T-helper 2 cell treated with Interferon-gamma antibody and Interleukin-4, amounts not matched to agents 5 μg/mL and 100 μg/mL, for 36 hours (primary cell): ENCODE results near the gene GNRH2.
A peak's percentile ranks its signal among the peaks of the same experiment; 100 is the strongest.
"Not testable (repeated sequence)": the region's sequence is repeated elsewhere in the genome, so short reads cannot be mapped to it uniquely, and the experiment has no call there.

ENCODE experiments used
- DNase-seq: peaks from one replicate; pipeline ENCODE4 v3.0.0; 2021; ENCODE audit warnings: low spot score
- H3K27ac Mint-ChIP-seq: one replicate; pipeline ENCODE4 v1.8.0; 2021; ENCODE audit warnings: mild to moderate bottlenecking, mixed read lengths
- H3K27me3 Mint-ChIP-seq: one replicate; pipeline ENCODE4 v1.8.0; 2021; ENCODE audit warnings: low read depth, mixed read lengths
- H3K36me3 Mint-ChIP-seq: one replicate; pipeline ENCODE4 v1.8.0; 2021; ENCODE audit warnings: low read depth, mixed read lengths
- H3K4me1 Mint-ChIP-seq: one replicate; pipeline ENCODE4 v1.8.0; 2021; ENCODE audit warnings: low read depth, mixed read lengths
- H3K4me3 Mint-ChIP-seq: one replicate; pipeline ENCODE4 v1.8.0; 2022; ENCODE audit warnings: mild to moderate bottlenecking, moderate library complexity, mixed read lengths
- H3K9me3 Mint-ChIP-seq: one replicate; pipeline ENCODE4 v1.8.0; 2021; ENCODE audit warnings: mixed read lengths

Gene GNRH2

DNA sequence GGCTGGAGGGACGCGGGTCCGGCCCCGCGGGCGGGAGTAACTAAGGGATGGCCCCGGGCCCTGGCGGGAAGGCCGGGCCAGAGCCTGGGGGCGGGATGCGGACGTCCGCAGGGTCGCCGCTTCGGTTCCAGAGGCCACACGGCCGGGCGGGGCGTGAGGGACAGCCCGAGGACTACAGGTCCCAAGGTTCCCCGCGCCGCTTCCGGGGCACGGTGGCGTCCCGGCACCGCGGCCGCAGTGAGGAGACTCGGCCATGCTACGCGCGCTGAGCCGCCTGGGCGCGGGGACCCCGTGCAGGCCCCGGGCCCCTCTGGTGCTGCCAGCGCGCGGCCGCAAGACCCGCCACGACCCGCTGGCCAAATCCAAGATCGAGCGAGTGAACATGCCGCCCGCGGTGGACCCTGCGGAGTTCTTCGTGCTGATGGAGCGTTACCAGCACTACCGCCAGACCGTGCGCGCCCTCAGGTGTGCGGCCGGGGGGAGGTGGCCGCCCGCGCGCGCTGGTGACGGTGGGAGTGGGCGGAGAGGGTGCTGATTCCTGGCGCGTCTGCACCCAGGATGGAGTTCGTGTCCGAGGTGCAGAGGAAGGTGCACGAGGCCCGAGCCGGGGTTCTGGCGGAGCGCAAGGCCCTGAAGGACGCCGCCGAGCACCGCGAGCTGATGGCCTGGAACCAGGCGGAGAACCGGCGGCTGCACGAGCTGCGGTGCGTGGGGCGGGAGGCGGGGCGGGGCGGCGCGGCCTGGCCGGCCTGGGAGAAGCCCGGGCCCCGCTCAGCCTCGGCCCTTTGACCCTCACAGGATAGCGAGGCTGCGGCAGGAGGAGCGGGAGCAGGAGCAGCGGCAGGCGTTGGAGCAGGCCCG lies 2.6 kb downstream of the GNRH2 start, which contains the start of gene MRPS26:
Gene MRPS26, plus strand, starts transcription at position 237 of the 861 bp plus-strand sequence. Its CDS starts 17 bp downstream, at position 254.
- peaks cover 22% of the 10 kb centered on the region for H3K4me1 Mint-ChIP-seq
- H3K27me3 Mint-ChIP-seq, result no peaks in the 10 kb centered on the region
- peak within 1 kb of the TSS; percentile 70 for H3K27ac Mint-ChIP-seq
- DNase-seq, result peak; percentile 90
- peaks cover 28% of the 10 kb centered on the region for H3K36me3 Mint-ChIP-seq
- peak within 1 kb of the TSS; percentile 95 for H3K4me3 Mint-ChIP-seq
- H3K9me3 Mint-ChIP-seq, result no peaks in the 10 kb centered on the region

GRCh38 chr20:3046677-3047462 lies 3.4 kb downstream of the GNRH2 start:
- H3K27me3 Mint-ChIP-seq, result no peaks in the 10 kb centered on the region
- H3K9me3 Mint-ChIP-seq, result no peaks in the 10 kb centered on the region
- peak overlapping the region; percentile 70 for H3K27ac Mint-ChIP-seq
- peaks cover 23% of the 10 kb centered on the region for H3K36me3 Mint-ChIP-seq
- peaks cover 22% of the 10 kb centered on the region for H3K4me1 Mint-ChIP-seq
- no peak for DNase-seq
- H3K4me3 Mint-ChIP-seq, result peak overlapping the region; percentile 95

DNA sequence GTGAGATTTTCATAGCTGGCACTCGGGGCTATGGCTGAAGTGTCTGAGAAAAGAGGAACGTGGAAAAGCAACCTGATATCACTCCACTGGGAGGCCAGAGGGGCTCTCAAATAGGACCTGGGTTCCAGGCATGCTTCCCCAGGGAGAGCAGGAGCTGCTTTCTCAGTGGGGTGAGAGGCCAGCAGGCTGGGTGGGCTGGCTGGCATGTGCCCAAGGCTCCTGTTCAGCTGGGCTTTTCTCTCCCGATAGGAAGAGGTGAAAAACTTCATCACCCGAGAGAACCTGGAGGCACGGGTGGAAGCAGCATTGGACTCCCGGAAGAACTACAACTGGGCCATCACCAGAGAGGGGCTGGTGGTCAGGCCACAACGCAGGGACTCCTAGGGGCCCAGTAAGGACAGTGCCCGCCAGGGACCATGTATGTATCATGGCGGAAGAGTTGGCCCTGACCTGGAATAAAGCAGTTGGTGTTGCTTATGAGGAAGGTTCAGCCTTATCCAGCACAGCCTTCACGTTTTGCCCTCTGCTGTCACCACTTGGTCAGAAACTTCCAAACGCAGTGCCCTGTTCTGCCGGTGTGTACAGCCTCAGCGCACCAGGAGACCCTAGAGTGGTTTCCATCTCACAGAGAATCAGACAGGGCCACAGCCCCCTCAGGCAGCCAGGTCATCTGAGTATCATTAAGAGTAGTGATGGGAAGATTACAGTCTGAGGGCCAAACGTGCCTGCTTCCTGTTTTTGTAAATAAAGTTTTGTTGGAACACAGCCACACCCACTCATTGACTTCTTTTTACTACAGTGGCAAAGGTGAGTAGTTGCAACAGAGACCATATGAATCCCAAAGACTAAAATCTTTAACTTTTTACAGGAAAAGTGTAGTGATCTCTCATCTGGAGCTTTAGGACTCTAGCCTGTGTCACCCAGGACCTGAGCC lies 4.3 kb downstream of the GNRH2 start:
- H3K4me1 Mint-ChIP-seq, result peaks cover 21% of the 10 kb centered on the region
- no peak overlapping the region for H3K27ac Mint-ChIP-seq
- no peaks in the 10 kb centered on the region for H3K27me3 Mint-ChIP-seq
- no peaks in the 10 kb centered on the region for H3K9me3 Mint-ChIP-seq
- peaks cover 21% of the 10 kb centered on the region for H3K36me3 Mint-ChIP-seq
- no peak for DNase-seq
- H3K4me3 Mint-ChIP-seq, result peak overlapping the region; percentile 95

- Mint-ChIP-seq H3K4me1 (peaks cover 17% of the 10 kb centered on the region), H3K9me3 (no peaks in the 10 kb centered on the region), H3K27ac (no peak overlapping the region), H3K27me3 (no peaks in the 10 kb centered on the region), H3K36me3 (peaks cover 21% of the 10 kb centered on the region), H3K4me3 (no peak overlapping the region)
- no peak for DNase-seq
Measured at GRCh38 chr20:3051385-3052019, 8.1 kb downstream of the GNRH2 start.

DNA sequence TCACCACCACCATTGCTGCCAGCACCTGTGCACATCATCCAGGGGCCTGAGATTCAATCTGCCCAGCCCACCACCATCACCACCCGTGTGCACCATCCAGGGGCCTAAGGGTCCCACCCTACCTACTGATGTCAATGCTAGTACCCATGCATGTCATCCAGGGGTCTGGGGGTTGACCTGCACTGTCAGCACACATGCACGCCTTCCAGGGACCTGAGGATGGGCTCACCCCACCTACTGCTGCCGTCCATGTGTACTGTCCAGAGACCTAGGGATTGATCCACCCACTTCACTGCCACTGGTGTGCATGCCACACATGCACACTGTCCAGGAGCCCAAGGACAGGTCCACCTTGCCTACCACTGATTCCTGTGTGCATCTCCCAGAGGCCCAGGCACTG lies 16.1 kb downstream of the GNRH2 start:
- H3K36me3 Mint-ChIP-seq, result no peaks in the 10 kb centered on the region
- H3K27ac Mint-ChIP-seq, result no peak overlapping the region
- no peak for DNase-seq
- peaks cover 2% of the 10 kb centered on the region for H3K4me1 Mint-ChIP-seq
- H3K4me3 Mint-ChIP-seq, result no peak overlapping the region
- no peaks in the 10 kb centered on the region for H3K27me3 Mint-ChIP-seq
- no peaks in the 10 kb centered on the region for H3K9me3 Mint-ChIP-seq

DNA sequence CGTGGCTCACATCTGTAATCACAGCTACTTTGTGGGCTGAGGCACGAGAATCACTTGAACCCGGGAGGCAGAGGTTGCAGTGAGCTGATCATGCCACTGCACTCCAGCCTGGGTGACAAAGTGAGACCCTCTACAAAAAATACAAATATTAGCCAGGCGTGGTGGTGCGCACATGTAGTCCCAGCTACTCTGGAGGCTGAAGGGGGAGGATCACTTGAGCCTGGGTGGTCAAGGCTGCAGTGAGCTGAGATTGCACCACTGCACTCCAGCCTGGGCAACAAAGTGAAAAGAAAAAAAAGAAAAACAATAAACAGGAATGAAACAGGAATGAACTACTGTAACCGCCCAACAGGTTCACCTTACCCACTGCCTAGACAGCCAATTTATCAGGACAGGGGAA lies 20.7 kb downstream of the GNRH2 start:
- H3K27me3 Mint-ChIP-seq, DNase-seq, H3K27ac Mint-ChIP-seq, H3K4me1 Mint-ChIP-seq, H3K36me3 Mint-ChIP-seq, H3K4me3 Mint-ChIP-seq, H3K9me3 Mint-ChIP-seq: not testable (repeated sequence)

- H3K4me3 Mint-ChIP-seq, result no peak overlapping the region
- no peak for DNase-seq
- peaks cover 10% of the 10 kb centered on the region for H3K4me1 Mint-ChIP-seq
- H3K27me3 Mint-ChIP-seq, result peaks cover 3% of the 10 kb centered on the region
- H3K27ac Mint-ChIP-seq, result no peak overlapping the region
- peaks cover 2% of the 10 kb centered on the region for H3K36me3 Mint-ChIP-seq
- H3K9me3 Mint-ChIP-seq, result no peaks in the 10 kb centered on the region
Measured at GRCh38 chr20:3067139-3068014, 24.0 kb downstream of the GNRH2 start.

DNA sequence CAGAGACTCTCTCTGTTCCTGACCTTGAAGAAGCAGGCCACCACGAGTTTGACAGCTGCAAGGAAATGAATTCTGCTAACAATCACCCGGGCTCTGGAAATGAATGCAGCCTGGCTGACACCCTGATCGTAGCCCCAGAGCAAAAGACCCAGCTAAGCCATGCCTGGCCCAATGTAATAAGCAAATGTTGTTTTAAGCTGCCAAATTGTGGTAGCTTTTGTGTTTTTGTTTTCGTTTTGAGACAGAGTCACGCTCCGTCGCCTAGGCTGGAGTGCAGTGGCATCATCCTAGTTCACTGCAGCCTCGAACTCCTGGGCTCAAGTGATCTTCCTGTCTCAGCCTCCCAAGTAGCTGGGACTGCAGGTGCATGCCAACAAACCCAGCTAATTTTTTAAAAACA lies 24.7 kb downstream of the GNRH2 start:
- Mint-ChIP-seq H3K27ac (no peak overlapping the region), H3K27me3 (peaks cover 7% of the 10 kb centered on the region), H3K4me1 (peaks cover 14% of the 10 kb centered on the region), H3K9me3 (no peaks in the 10 kb centered on the region), H3K4me3 (no peak overlapping the region), H3K36me3 (peaks cover 2% of the 10 kb centered on the region)
- no peak for DNase-seq

- peaks cover 7% of the 10 kb centered on the region for H3K27me3 Mint-ChIP-seq
- no peak overlapping the region for H3K27ac Mint-ChIP-seq
- no peak for DNase-seq
Measured at GRCh38 chr20:3068986-3069900, 25.8 kb downstream of the GNRH2 start.

GRCh38 chr20:3070725-3071124 lies 27.3 kb downstream of the GNRH2 start:
- H3K4me3 Mint-ChIP-seq, result peak overlapping the region; percentile 79

More at GRCh38 chr20:3068986-3069900, 25.8 kb downstream of the GNRH2 start:
- peaks cover 2% of the 10 kb centered on the region for H3K36me3 Mint-ChIP-seq
- H3K4me3 Mint-ChIP-seq, result no peak overlapping the region
- peaks cover 16% of the 10 kb centered on the region for H3K4me1 Mint-ChIP-seq
- H3K9me3 Mint-ChIP-seq, result no peaks in the 10 kb centered on the region

GRCh38 chr20:3071266-3071609 lies 27.8 kb downstream of the GNRH2 start:
- Mint-ChIP-seq H3K36me3 (peaks cover 2% of the 10 kb centered on the region), H3K4me3 (peak overlapping the region; percentile 79), H3K9me3 (no peaks in the 10 kb centered on the region), H3K4me1 (peaks cover 19% of the 10 kb centered on the region), H3K27ac (peak overlapping the region; percentile 6), H3K27me3 (peaks cover 7% of the 10 kb centered on the region)
- DNase-seq, result no peak

More at GRCh38 chr20:3070725-3071124, 27.3 kb downstream of the GNRH2 start:
- peak overlapping the region; percentile 24 for H3K27ac Mint-ChIP-seq
- H3K4me1 Mint-ChIP-seq, result peaks cover 19% of the 10 kb centered on the region
- peaks cover 2% of the 10 kb centered on the region for H3K36me3 Mint-ChIP-seq
- no peaks in the 10 kb centered on the region for H3K9me3 Mint-ChIP-seq
- no peak for DNase-seq
- H3K27me3 Mint-ChIP-seq, result peaks cover 7% of the 10 kb centered on the region
